Activated T-helper 1 cell treated with Interleukin-2 at 50 U/mL for 16 hours (primary cell): Measurements from ENCODE around the gene TLR4.

Source experiments
- DNase-seq: peaks from one replicate; pipeline ENCODE4 v3.0.0-alpha.2; 2020; ENCODE audit warnings: low read depth

TLR4 gene

GRCh38 chr9:117715411-117715989 is 11.3 kb downstream of the TLR4 start:
- no peak for DNase-seq

GRCh38 chr9:117718085-117718484 is 13.9 kb downstream of the TLR4 start:
- no peak for DNase-seq

GRCh38 chr9:117718701-117719100 is 14.5 kb downstream of the TLR4 start:
- DNase-seq: no peak

- DNase-seq: no peak
Measured at GRCh38 chr9:117719161-117719920, 15.1 kb downstream of the TLR4 start.

- no peak for DNase-seq
Measured at GRCh38 chr9:117720066-117720465, 15.9 kb downstream of the TLR4 start.

GRCh38 chr9:117720555-117720954 is 16.4 kb downstream of the TLR4 start:
- no peak for DNase-seq

GRCh38 chr9:117720987-117721386 is 16.8 kb downstream of the TLR4 start:
- no peak for DNase-seq

- no peak for DNase-seq
Measured at GRCh38 chr9:117722108-117722761, 18.0 kb downstream of the TLR4 start.

- DNase-seq: no peak
Measured at GRCh38 chr9:117723986-117724625, 19.9 kb downstream of the TLR4 start.

GRCh38 chr9:117725426-117725887 is 21.3 kb downstream of the TLR4 start:
- no peak for DNase-seq

- no peak for DNase-seq
Measured at GRCh38 chr9:117729375-117729774, 25.2 kb downstream of the TLR4 start.

GRCh38 chr9:117732494-117732893 is 28.3 kb downstream of the TLR4 start:
- DNase-seq: no peak

- no peak for DNase-seq
Measured at GRCh38 chr9:117733465-117733864, 29.3 kb downstream of the TLR4 start.

GRCh38 chr9:117734082-117734481 is 29.9 kb downstream of the TLR4 start:
- DNase-seq: no peak

GRCh38 chr9:117734523-117735314 is 30.5 kb downstream of the TLR4 start:
- no peak for DNase-seq

- DNase-seq: no peak
Measured at GRCh38 chr9:117737721-117738226, 33.6 kb downstream of the TLR4 start.

GRCh38 chr9:117739206-117739605 is 35.0 kb downstream of the TLR4 start:
- no peak for DNase-seq

- DNase-seq: no peak
Measured at GRCh38 chr9:117739624-117740347, 35.6 kb downstream of the TLR4 start.

- no peak for DNase-seq
Measured at GRCh38 chr9:117742131-117742530, 37.9 kb downstream of the TLR4 start.

- no peak for DNase-seq
Measured at GRCh38 chr9:117744369-117744768, 40.2 kb downstream of the TLR4 start.

GRCh38 chr9:117744856-117745389 is 40.7 kb downstream of the TLR4 start:
- DNase-seq: no peak
